Measurements from ENCODE around the gene HSD17B8. TPM values are rescaled to one million over a fixed set of nuclear protein-coding genes. Genes with fewer than 3 reads are reported as not detected.

Gene HSD17B8
- total RNA-seq, 4 donors from 2014 or later = 2.0 to 15.0 (median 12.9) TPM

DNA sequence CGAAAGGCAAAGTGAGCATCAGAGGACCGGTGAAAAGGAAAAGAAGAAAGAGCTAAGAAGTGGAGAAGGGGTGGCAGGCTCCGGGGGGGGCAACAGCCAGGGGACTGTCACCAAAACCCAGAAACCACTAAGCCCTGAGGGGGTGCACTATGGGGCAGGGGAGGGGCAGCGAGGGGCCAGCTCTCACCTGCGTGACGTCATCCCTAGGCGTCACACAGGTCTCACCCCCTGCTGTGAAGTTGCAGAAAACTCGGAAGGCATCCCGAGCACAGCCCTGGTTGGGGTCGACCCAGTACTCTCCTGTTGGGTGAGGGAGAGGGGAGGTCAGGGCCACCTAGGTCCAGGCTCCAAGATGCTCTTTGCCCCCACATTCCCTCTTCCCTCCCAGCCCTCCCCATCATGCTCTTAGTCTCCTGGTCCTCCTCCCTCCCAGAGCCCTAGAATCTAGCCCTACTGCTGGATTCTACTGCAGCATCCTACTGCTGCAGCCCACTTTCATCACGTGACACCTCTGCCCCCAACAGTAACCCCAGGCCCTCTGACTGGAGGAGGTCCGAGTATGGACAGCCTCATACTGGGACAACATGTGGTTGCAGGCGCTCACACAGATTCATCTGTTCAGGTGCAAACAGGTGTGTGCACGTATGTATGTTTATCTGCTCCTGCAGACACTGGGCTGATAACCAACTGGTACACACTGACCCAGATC, 39.6 kb upstream of the HSD17B8 start:
- Histone ChIP-seq H3K27me3 (peaks cover 0 to 7% (median 0%) of the 10 kb centered on the region in 4 donors), H3K4me3 (no peak overlapping the region), H3K27ac (replicated peaks in 1 of 4) (no peak overlapping the region), H3K36me3 (no peaks in the 10 kb centered on the region), H3K4me1 (peaks cover 14 to 22% (median 20%) of the 10 kb centered on the region in 4 donors), H3K9me3 (no peaks in the 10 kb centered on the region)
- intact Hi-C loops (cut with DNase I) = loop anchor here (5.0 kb wide), 1 partner anchor 32 kb away; no protein-coding TSS in a partner anchor
- no peak for DNase-seq (ENCODE audit: extremely low spot score)
- TF ChIP-seq, protein P1, sequence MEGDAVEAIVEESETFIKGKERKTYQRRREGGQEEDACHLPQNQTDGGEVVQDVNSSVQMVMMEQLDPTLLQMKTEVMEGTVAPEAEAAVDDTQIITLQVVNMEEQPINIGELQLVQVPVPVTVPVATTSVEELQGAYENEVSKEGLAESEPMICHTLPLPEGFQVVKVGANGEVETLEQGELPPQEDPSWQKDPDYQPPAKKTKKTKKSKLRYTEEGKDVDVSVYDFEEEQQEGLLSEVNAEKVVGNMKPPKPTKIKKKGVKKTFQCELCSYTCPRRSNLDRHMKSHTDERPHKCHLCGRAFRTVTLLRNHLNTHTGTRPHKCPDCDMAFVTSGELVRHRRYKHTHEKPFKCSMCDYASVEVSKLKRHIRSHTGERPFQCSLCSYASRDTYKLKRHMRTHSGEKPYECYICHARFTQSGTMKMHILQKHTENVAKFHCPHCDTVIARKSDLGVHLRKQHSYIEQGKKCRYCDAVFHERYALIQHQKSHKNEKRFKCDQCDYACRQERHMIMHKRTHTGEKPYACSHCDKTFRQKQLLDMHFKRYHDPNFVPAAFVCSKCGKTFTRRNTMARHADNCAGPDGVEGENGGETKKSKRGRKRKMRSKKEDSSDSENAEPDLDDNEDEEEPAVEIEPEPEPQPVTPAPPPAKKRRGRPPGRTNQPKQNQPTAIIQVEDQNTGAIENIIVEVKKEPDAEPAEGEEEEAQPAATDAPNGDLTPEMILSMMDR (IDR thresholded peaks at IDR 0.05) = no peak
- TF ChIP-seq POLR2AphosphoS5 (IDR thresholded peaks at IDR 0.05) (no peak), EP300 (IDR thresholded peaks at IDR 0.05) (no peak)
- WGBS = 66% methylated on average over 13 of the region's 14 CpGs

DNA sequence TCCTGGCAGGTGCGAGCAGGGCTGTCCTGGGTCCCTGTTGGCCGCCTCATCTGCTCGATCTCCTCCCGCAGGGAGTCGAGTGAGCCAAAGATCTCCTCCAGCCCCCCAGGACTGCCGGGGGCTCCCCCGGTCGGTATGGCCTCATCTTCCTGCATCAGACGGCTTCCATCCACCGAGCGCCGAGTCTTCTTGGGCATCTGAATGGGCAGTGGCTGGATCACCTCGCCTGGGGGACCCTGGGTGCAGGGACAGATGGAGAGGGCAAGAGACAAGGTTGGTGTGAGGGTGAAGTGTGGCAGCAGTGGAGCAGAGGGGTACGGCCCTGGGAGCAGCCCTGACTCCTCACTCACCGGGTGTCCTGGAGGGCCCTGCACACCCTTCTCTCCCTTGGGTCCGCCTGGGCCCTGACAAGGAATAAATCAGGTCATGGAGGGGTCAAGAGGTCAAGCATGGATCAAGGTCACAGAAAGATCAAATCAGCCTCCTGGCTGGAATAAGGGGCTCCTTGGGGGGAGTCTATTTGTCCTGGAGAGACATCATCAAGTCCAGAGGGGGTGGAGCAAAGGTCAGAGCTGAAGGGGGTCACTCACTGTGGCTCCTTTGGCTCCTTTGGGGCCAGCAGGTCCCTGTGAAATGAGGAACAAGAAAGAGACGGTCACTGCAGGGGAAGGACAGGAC, 38.7 kb upstream of the HSD17B8 start:
- TF ChIP-seq EP300 (IDR thresholded peaks at IDR 0.05) = no peak
- TF ChIP-seq, protein P1 (IDR thresholded peaks at IDR 0.05) = no peak
- no peak for TF ChIP-seq POLR2A (IDR thresholded peaks at IDR 0.05; ENCODE audit: low read depth)
- no peak for TF ChIP-seq POLR2AphosphoS5 (IDR thresholded peaks at IDR 0.05)
- H3K27me3 ChIP-seq = peaks cover 0 to 7% (median 0%) of the 10 kb centered on the region in 4 donors
- DNase-seq (ENCODE audit: extremely low spot score) = no peak
- intact Hi-C loops (cut with DNase I) = no loop called here
- H3K4me1 ChIP-seq = peaks cover 12 to 17% (median 16%) of the 10 kb centered on the region in 4 donors
- no peak overlapping the region for H3K27ac ChIP-seq (replicated peaks in 1 of 4)
- H3K9me3 ChIP-seq = no peaks in the 10 kb centered on the region
- 90% methylated on average over 17 of the region's 17 CpGs for WGBS
- no peaks in the 10 kb centered on the region for H3K36me3 ChIP-seq
- H3K4me3 ChIP-seq = no peak overlapping the region

DNA sequence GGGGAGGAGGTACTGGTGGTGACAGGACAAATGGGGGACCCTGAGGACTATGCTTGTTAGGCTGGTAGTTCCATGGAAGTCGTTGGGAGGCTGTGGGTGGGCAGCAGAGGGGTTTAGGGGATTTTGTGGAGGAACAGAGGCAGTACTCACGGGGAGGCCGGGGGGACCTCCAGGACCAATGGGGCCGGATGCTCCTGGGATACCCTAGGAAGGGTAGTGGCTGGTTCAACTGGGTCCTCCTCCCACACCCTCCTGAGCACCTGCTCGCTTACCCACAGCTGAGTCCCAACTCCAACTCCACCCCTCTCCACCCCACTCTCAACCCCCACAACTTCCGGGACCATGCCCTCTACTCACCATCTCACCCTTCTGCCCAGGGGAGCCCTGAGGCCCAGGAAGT, 38.1 kb upstream of the HSD17B8 start:
- WGBS = 89% methylated on average over 6 of the region's 6 CpGs
- TF ChIP-seq POLR2A (IDR thresholded peaks at IDR 0.05; ENCODE audit: low read depth) (no peak), POLR2AphosphoS5 (IDR thresholded peaks at IDR 0.05) (no peak), EP300 (IDR thresholded peaks at IDR 0.05) (no peak)
- TF ChIP-seq, protein P1 (IDR thresholded peaks at IDR 0.05) = no peak
- DNase-seq (ENCODE audit: extremely low spot score) = no peak

DNA sequence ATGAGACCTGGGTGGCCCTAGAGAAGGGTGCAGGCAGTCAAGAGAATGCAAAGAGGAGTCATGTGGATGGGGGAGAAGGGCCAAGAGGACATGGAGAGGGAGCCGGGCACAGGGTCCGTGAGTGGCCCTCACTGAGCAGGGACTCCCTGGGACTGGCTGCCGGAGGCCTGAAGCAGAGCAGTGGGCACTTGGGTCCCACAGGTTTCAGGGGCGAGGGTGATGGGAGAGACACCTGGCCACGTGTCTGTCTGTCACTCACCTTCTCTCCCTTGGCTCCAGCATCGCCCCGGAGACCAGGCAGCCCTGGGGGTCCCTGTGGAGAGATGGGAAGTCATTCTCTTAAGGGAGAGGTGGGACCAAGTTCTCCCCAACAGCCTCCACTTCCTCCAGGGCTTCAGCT, 37.6 kb upstream of the HSD17B8 start:
- Histone ChIP-seq H3K4me1 (peaks cover 3 to 6% (median 5%) of the 10 kb centered on the region in 4 donors), H3K4me3 (no peak overlapping the region), H3K9me3 (no peaks in the 10 kb centered on the region), H3K27ac (replicated peaks in 1 of 4) (no peak overlapping the region), H3K27me3 (peaks cover 0 to 7% (median 0%) of the 10 kb centered on the region in 4 donors), H3K36me3 (no peaks in the 10 kb centered on the region)
- no peak for DNase-seq (ENCODE audit: extremely low spot score)
- intact Hi-C loops (cut with DNase I) = no loop called here
- no peak for TF ChIP-seq EP300 (IDR thresholded peaks at IDR 0.05)
- TF ChIP-seq, protein P1 (IDR thresholded peaks at IDR 0.05) = no peak
- TF ChIP-seq POLR2A (IDR thresholded peaks at IDR 0.05; ENCODE audit: low read depth) = no peak
- no peak for TF ChIP-seq POLR2AphosphoS5 (IDR thresholded peaks at IDR 0.05)
- 80% methylated on average over 7 of the region's 7 CpGs for whole genome bisulfite sequencing

More for the DNA sequence above, 38.1 kb upstream of the HSD17B8 start:
- Histone ChIP-seq H3K4me1 (peaks cover 6 to 11% (median 10%) of the 10 kb centered on the region in 4 donors), H3K27ac (replicated peaks in 1 of 4) (no peak overlapping the region), H3K9me3 (no peaks in the 10 kb centered on the region), H3K4me3 (no peak overlapping the region), H3K27me3 (peaks cover 0 to 7% (median 0%) of the 10 kb centered on the region in 4 donors), H3K36me3 (no peaks in the 10 kb centered on the region)
- intact Hi-C loops (cut with DNase I) = no loop called here
